BJ (cell line): Measurements from ENCODE around the gene ZDHHC8. TPM values are rescaled to one million over a fixed set of nuclear protein-coding genes. Genes with fewer than 3 reads are reported as not detected.

ENCODE experiments used
- CTCF ChIA-PET: fragments of 350-600 bp; formaldehyde crosslinking; extraction: SDS; loops from one replicate; lab custom pipeline; 2021; ENCODE audit warnings: antibody characterized with exemption, inconsistent platforms; lab: Yijun Ruan, JAX
- POLR2A ChIA-PET: fragments of 300-600 bp; sonication (Branson Sonifier 250); formaldehyde crosslinking; extraction: SDS; loops from one replicate; lab custom pipeline; 2021; ENCODE audit warnings: antibody characterized with exemption; lab: Charles Lee
- DNase-seq: peaks from one replicate; pipeline ENCODE4 v3.0.0-alpha.2; 2011; ENCODE audit warnings: low read depth
- H3K27me3 ChIP-seq: 2 replicates; pipeline ENCODE4 v1.6.0; 2011; ENCODE audit warnings: low read length; ENCODE audit not compliant: control insufficient read depth, insufficient read depth
- H3K36me3 ChIP-seq: 2 replicates; pipeline ENCODE4 v1.5.1; 2011; ENCODE audit warnings: low read length; ENCODE audit not compliant: control insufficient read depth, insufficient read depth
- H3K4me3 ChIP-seq: 2 replicates; pipeline ENCODE4 v1.5.1; 2011; ENCODE audit warnings: low read depth, mild to moderate bottlenecking, control low read depth, low read length
- polyA plus RNA-seq: library from polyadenylated mRNA; depleted of rRNA; stranded (reverse); fragments of >200 nt; gene quantifications from 2 replicates; pipeline ENCODE4 v1.2.3, GENCODE V29; 2011
- TF ChIP-seq, protein P1 (sequence below): IDR thresholded peaks from 2 replicates; pipeline ENCODE4 v1.5.1; 2011; ENCODE audit warnings: low read depth, mild to moderate bottlenecking, control low read depth, inconsistent platforms, low read length, moderate library complexity; ENCODE audit not compliant: insufficient read depth

Gene ZDHHC8
- polyA plus RNA-seq, 1 experiment: 32.2 TPM

DNA sequence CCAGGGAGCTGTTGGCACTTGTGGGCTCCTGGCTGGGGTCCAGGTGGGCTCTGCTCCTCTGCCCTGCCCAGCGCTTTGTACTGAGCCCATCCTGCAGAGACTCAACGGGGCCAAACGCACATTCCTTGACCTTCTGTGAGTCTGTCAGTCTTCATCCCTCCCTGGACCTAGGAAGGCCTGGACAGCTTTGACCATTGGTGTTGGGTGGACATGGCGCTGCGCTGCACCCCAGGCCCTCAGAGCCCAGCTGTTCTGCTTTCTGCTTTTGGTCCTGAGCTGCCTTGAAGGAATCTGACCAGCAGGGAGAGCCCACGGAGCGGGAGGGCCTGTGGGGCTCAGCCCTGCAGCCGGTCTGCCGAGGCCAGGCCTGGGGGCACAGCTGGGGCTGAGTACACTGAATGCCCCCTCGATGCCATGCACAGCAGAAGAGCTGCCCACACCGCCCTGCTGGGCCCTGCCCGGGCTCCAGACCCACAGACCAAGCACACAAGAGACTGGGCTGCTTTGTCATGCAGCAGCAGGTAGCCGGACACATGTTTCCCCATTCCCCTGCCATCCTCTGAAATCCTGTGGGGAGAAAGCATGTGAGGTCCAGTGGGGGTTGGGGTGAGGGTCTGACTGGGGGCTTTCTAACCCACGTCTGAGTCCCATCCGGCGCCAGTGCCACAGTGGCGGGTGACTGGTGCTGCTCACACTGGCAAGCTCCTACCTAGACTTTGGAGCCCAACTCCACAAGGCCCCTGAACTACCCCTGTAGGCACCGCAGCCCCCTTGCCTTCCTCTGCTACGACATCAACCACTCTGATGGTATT lies 43.4 kb downstream of the ZDHHC8 start:
- ChIA-PET CTCF (interaction anchor here (0.5 to 2.1 kb wide), 8 partner anchors 18 to 111 kb away, joined by 3 to 12 read pairs (median 4); no protein-coding TSS in a partner anchor), POLR2A (no interaction called here)
- DNase-seq: no peak
- Histone ChIP-seq H3K27me3 (peaks cover 3% of the 10 kb centered on the region), H3K36me3 (no peaks in the 10 kb centered on the region), H3K4me3 (no peak overlapping the region)
- TF ChIP-seq, protein P1, sequence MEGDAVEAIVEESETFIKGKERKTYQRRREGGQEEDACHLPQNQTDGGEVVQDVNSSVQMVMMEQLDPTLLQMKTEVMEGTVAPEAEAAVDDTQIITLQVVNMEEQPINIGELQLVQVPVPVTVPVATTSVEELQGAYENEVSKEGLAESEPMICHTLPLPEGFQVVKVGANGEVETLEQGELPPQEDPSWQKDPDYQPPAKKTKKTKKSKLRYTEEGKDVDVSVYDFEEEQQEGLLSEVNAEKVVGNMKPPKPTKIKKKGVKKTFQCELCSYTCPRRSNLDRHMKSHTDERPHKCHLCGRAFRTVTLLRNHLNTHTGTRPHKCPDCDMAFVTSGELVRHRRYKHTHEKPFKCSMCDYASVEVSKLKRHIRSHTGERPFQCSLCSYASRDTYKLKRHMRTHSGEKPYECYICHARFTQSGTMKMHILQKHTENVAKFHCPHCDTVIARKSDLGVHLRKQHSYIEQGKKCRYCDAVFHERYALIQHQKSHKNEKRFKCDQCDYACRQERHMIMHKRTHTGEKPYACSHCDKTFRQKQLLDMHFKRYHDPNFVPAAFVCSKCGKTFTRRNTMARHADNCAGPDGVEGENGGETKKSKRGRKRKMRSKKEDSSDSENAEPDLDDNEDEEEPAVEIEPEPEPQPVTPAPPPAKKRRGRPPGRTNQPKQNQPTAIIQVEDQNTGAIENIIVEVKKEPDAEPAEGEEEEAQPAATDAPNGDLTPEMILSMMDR: peak; percentile 43

DNA sequence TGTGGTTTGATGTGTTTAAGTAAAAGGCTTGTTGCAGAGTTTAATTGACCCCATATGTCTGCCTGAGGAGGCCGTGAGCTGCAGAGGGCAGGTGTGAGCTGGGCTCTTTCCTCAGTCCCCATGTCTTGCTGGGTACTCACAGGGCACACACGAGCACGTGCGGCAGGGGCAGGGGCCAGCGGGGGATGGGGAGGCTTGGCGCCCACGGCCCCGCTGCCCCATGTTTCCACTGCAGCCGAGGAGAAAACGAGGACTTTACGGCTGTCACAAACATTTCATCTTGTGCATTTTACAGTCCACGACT lies 43.9 kb downstream of the ZDHHC8 start:
- no peaks in the 10 kb centered on the region for H3K36me3 ChIP-seq
- no peak for DNase-seq
- CTCF ChIA-PET: interaction anchor here (0.9 to 2.1 kb wide), 5 partner anchors 63 to 111 kb away, joined by 3 to 12 read pairs (median 4); no protein-coding TSS in a partner anchor
- H3K27me3 ChIP-seq: peaks cover 3% of the 10 kb centered on the region
- POLR2A ChIA-PET: no interaction called here
- H3K4me3 ChIP-seq: no peak overlapping the region
- TF ChIP-seq, protein P1: peak; percentile 36; the same call in 1 of the 2 replicates

DNA sequence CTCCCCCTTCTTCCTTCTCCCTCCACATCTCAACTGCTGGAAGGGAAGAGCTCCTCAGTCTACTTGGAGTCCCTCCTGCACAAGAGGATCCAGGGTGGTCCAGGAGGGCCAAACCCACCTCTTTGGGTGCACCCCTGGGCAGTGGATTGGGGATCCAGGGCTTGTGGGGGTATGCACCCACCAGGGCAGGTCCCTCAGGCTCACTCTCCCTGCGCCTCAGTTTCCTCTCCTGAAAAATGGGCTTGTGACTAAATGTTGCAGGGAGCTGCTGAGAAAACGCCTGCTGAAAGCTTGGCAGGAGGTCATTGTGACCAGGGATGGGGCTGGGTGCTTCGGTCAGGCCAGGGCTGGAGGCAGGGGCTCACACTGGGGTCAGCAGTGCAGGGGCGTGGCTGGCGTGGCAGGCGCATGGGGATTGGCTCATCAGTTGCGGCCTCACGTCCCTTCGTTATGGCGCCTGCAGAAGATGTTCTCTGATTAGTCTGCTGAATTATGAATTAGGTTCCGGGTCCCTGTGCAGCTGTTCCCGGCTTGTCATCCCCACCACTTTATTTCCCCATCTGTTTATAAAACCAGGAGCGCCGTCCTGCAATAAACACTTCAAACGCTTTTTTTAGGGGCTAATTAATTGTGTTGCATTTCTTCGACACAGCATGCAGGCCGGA lies 44.9 kb downstream of the ZDHHC8 start:
- H3K36me3 ChIP-seq: no peaks in the 10 kb centered on the region
- CTCF ChIA-PET: interaction anchor here (0.9 to 1.6 kb wide), 2 partner anchors 80 to 110 kb away, joined by 3 to 4 read pairs; no protein-coding TSS in a partner anchor
- POLR2A ChIA-PET: no interaction called here
- DNase-seq: no peak
- H3K27me3 ChIP-seq: peaks cover 3% of the 10 kb centered on the region
- H3K4me3 ChIP-seq: no peak overlapping the region
- TF ChIP-seq, protein P1: no peak

GRCh38 chr22:20177217-20177911 lies 45.8 kb downstream of the ZDHHC8 start:
- Histone ChIP-seq H3K4me3 (no peak overlapping the region), H3K36me3 (no peaks in the 10 kb centered on the region), H3K27me3 (peaks cover 3% of the 10 kb centered on the region)
- POLR2A ChIA-PET: no interaction called here
- CTCF ChIA-PET: no interaction called here
- DNase-seq: no peak
- TF ChIP-seq, protein P1: no peak
